ENCODE results near the gene RFXAP. TPM values are rescaled to one million over a fixed set of nuclear protein-coding genes. Genes with fewer than 3 reads are reported as not detected.

Gene RFXAP
- total RNA-seq, 1 experiment from 2014 or later = 4.4 TPM

GRCh38 chr13:36865265-36865664 lies 46.2 kb downstream of the RFXAP start:
- H3K9me3 ChIP-seq (ENCODE audit: control insufficient read depth in 1 of 2, insufficient read depth in 1 of 2, low read depth in 1 of 2, low read length in 2 of 2) = no peaks in the 10 kb centered on the region
- CTCF ChIA-PET = no interaction called here
- intact Hi-C loops (cut with micrococcal nuclease) = no loop called here

More at GRCh38 chr13:36865265-36865664, 46.2 kb downstream of the RFXAP start:
- ATAC-seq = no peak
- Histone ChIP-seq H3K27me3 (ENCODE audit: insufficient read depth, low read length) (no peaks in the 10 kb centered on the region), H2AFZ (ENCODE audit: low read depth, low read length, poor library complexity, severe bottlenecking) (no peak overlapping the region), H3K27ac (ENCODE audit: low read depth, low read length) (no peak overlapping the region), H3K4me1 (ENCODE audit: control insufficient read depth in 1 of 2, insufficient read depth in 2 of 2, low read length in 2 of 2) (peaks cover 0 to 8% of the 10 kb centered on the region in 2 experiments; a peak in 2 of 4 replicates), H4K20me1 (ENCODE audit: insufficient read depth) (no peaks in the 10 kb centered on the region), H3K4me2 (ENCODE audit: low read length) (no peak overlapping the region), H3K36me3 (ENCODE audit: control insufficient read depth in 1 of 2, insufficient read depth in 2 of 2, low read length in 2 of 2) (no peaks in the 10 kb centered on the region), H3K9ac (ENCODE audit: low read length) (no peak overlapping the region), H3K9me2 (ENCODE audit: insufficient read depth) (no peaks in the 10 kb centered on the region), H3K79me2 (ENCODE audit: insufficient read depth, low read length) (no peaks in the 10 kb centered on the region), H3K4me3 (replicated peaks in 1 of 2; ENCODE audit: low read depth in 1 of 2, low read length in 2 of 2) (no peak overlapping the region)
- no peak for DNase-seq (ENCODE audit: low read depth, low spot score)
- RAD21 ChIA-PET (ENCODE audit: low non-redundant PET in 1 of 2, low total read pairs in 2 of 2, uncharacterized antibody in 2 of 2, unreplicated experiment in 2 of 2) = no interaction called here
- BruUV-seq (replicated peaks) = no TSS peak
- TF ChIP-seq FOSL1 (IDR thresholded peaks at IDR 0.05; ENCODE audit: low read depth) = no peak
- no peak for TF ChIP-seq EZH2 (IDR thresholded peaks at IDR 0.05)
- no peak for TF ChIP-seq CTCF (IDR thresholded peaks at IDR 0.05 in 2 of 3, conservative IDR thresholded peaks at IDR 0.05 in 1 of 3; ENCODE audit: borderline replicate concordance in 1 of 3, insufficient read depth in 1 of 3, low read depth in 2 of 3, low read length in 2 of 3)
- TF ChIP-seq EGR1 (IDR thresholded peaks at IDR 0.05; ENCODE audit: low read depth) = no peak
- TF ChIP-seq RAD21 (IDR thresholded peaks at IDR 0.05; ENCODE audit: low read depth) = no peak
- no peak for TF ChIP-seq ZBTB33 (IDR thresholded peaks at IDR 0.05; ENCODE audit: extremely low read depth, insufficient replicate concordance, low read length)
- TF ChIP-seq ZNF274 (IDR thresholded peaks at IDR 0.05; ENCODE audit: low read depth, low read length) = no peak
- TF ChIP-seq JUND (IDR thresholded peaks at IDR 0.05) = no peak
- no peak for TF ChIP-seq ZFX (IDR thresholded peaks at IDR 0.05)
- TF ChIP-seq MAX (IDR thresholded peaks at IDR 0.05) = no peak
- no peak for TF ChIP-seq SRF (IDR thresholded peaks at IDR 0.05; ENCODE audit: low read depth)
- TF ChIP-seq POLR2A (IDR thresholded peaks at IDR 0.05; ENCODE audit: borderline replicate concordance, extremely low read depth, insufficient read depth, insufficient read length) = no peak
- TF ChIP-seq TCF7L2 (IDR thresholded peaks at IDR 0.05; ENCODE audit: borderline replicate concordance, extremely low read depth, insufficient read depth, insufficient read length) = no peak
- POLR2A ChIA-PET = interaction anchor here (0.6 kb wide), 1 partner anchor 135 kb away, joined by 3 read pairs; no protein-coding TSS in a partner anchor

Data from HCT116 (cell line).